Right atrium auricular region (tissue), 2 donors: ENCODE measurements around the gene NOP9. TPM values are rescaled to one million over a fixed set of nuclear protein-coding genes. Genes with fewer than 3 reads are reported as not detected.

Source experiments
- DNase-seq: peaks from one replicate; pipeline ENCODE4 v3.0.0-alpha.2; 2019; ENCODE audit warnings: low spot score
- H3K27ac ChIP-seq, 2 donors: fragments of 200-600 bp; sonication (generic); 1 replicate in 1 of 2; 2 replicates in 1 of 2; pipeline ENCODE4 v1.5.1; 2016 to 2019
- H3K27me3 ChIP-seq, 2 donors: fragments of 200-600 bp; sonication (generic); one replicate each; pipeline versions ENCODE4 v1.5.1 to v1.6.0; 2017 to 2019
- H3K36me3 ChIP-seq: fragments of 200-600 bp; sonication (generic); one replicate; pipeline ENCODE4 v1.5.1; 2016
- H3K4me1 ChIP-seq, 2 donors: fragments of 200-600 bp; sonication (generic); one replicate each; pipeline versions ENCODE4 v1.5.1 to v1.6.0; 2017 to 2019
- H3K4me3 ChIP-seq, 2 donors: fragments of 200-600 bp; sonication (generic); 1 replicate in 1 of 2; 2 replicates in 1 of 2; pipeline ENCODE4 v1.5.1; 2017 to 2019; ENCODE audit warnings: mild to moderate bottlenecking in 1 of 2, moderate library complexity in 1 of 2
- H3K9me3 ChIP-seq, 2 donors: fragments of 200-600 bp; sonication (generic); one replicate each; pipeline ENCODE4 v1.5.1; 2019
- CTCF ChIP-seq, 2 donors: fragments of 200-600 bp; sonication (generic); IDR thresholded peaks; one replicate each; pipeline ENCODE4 v1.5.1; 2019; ENCODE audit warnings: antibody characterized with exemption in 2 of 2
- total RNA-seq, 2 donors: library from RNA; depleted of rRNA; stranded (reverse); fragments of >200 nt; gene quantifications; one replicate each; pipeline ENCODE4 v1.1.0, GENCODE V29; 2016

The NOP9 gene
- total RNA-seq, 2 donors from 2014 or later: 13.9 to 15.5 TPM

- H3K27me3 ChIP-seq: no peaks in the 10 kb centered on the region
- H3K4me3 ChIP-seq: peak within 1 kb of the TSS; percentile 69 to 97
- H3K9me3 ChIP-seq: no peaks in the 10 kb centered on the region
- peak; percentile 76 to 87 for TF ChIP-seq CTCF (IDR thresholded peaks at IDR 0.05)
- peak within 1 kb of the TSS; percentile 92 to 95 for H3K27ac ChIP-seq
- peaks cover 0 to 11% of the 10 kb centered on the region in 2 donors for H3K4me1 ChIP-seq
- DNase-seq: peak; percentile 73
- peaks cover 9% of the 10 kb centered on the region for H3K36me3 ChIP-seq
These were observed 28.4 kb upstream of the NOP9 start, which contains the start of gene RABGGTA for GRCh38 chr14:24271134-24271833. RABGGTA (minus strand) TSS chr14:24271597; CDS start chr14:24271115, 482 bp downstream.

GRCh38 chr14:24271834-24272263, 27.8 kb upstream of the NOP9 start:
- DNase-seq: no peak
- Histone ChIP-seq H3K4me1 (peaks cover 0 to 11% of the 10 kb centered on the region in 2 donors), H3K27me3 (no peaks in the 10 kb centered on the region), H3K4me3 (peak overlapping the region; percentile 69 to 97), H3K9me3 (no peaks in the 10 kb centered on the region), H3K27ac (peak overlapping the region; percentile 92 to 95), H3K36me3 (peaks cover 6% of the 10 kb centered on the region)
- no peak for TF ChIP-seq CTCF (IDR thresholded peaks at IDR 0.05)

- H3K27ac ChIP-seq: no peak overlapping the region
- H3K4me1 ChIP-seq: peaks cover 0 to 11% of the 10 kb centered on the region in 2 donors
- no peak for TF ChIP-seq CTCF (IDR thresholded peaks at IDR 0.05)
These were observed 27.2 kb upstream of the NOP9 start for GRCh38 chr14:24272467-24272866.

GRCh38 chr14:24273422-24273998, 26.1 kb upstream of the NOP9 start:
- Histone ChIP-seq H3K27me3 (no peaks in the 10 kb centered on the region), H3K4me1 (peaks cover 0 to 13% of the 10 kb centered on the region in 2 donors), H3K36me3 (no peaks in the 10 kb centered on the region), H3K9me3 (no peaks in the 10 kb centered on the region), H3K27ac (no peak overlapping the region), H3K4me3 (no peak overlapping the region)
- DNase-seq: no peak
- TF ChIP-seq CTCF (IDR thresholded peaks at IDR 0.05): no peak

More at GRCh38 chr14:24272467-24272866, 27.2 kb upstream of the NOP9 start:
- H3K9me3 ChIP-seq: no peaks in the 10 kb centered on the region
- DNase-seq: no peak
- H3K4me3 ChIP-seq: no peak overlapping the region
- peaks cover 2% of the 10 kb centered on the region for H3K36me3 ChIP-seq
- no peaks in the 10 kb centered on the region for H3K27me3 ChIP-seq

GRCh38 chr14:24274101-24274543, 25.5 kb upstream of the NOP9 start:
- Histone ChIP-seq H3K4me1 (peaks cover 0 to 19% of the 10 kb centered on the region in 2 donors), H3K36me3 (no peaks in the 10 kb centered on the region), H3K9me3 (no peaks in the 10 kb centered on the region), H3K27me3 (no peaks in the 10 kb centered on the region), H3K27ac (no peak overlapping the region), H3K4me3 (no peak overlapping the region)
- no peak for TF ChIP-seq CTCF (IDR thresholded peaks at IDR 0.05)
- DNase-seq: no peak
